HG03520 (cell line): ENCODE results near the gene AMN.
"Not testable (repeated sequence)": the region's sequence is repeated elsewhere in the genome, so short reads cannot be mapped to it uniquely, and the experiment has no call there.

Source experiments
- ATAC-seq: cut with Tn5 transposase; IDR thresholded peaks from one replicate; pipeline ENCODE4 v1.9.1; 2021; ENCODE audit warnings: mild to moderate bottlenecking, moderate library complexity; ENCODE audit not compliant: unreplicated experiment

Gene AMN

DNA sequence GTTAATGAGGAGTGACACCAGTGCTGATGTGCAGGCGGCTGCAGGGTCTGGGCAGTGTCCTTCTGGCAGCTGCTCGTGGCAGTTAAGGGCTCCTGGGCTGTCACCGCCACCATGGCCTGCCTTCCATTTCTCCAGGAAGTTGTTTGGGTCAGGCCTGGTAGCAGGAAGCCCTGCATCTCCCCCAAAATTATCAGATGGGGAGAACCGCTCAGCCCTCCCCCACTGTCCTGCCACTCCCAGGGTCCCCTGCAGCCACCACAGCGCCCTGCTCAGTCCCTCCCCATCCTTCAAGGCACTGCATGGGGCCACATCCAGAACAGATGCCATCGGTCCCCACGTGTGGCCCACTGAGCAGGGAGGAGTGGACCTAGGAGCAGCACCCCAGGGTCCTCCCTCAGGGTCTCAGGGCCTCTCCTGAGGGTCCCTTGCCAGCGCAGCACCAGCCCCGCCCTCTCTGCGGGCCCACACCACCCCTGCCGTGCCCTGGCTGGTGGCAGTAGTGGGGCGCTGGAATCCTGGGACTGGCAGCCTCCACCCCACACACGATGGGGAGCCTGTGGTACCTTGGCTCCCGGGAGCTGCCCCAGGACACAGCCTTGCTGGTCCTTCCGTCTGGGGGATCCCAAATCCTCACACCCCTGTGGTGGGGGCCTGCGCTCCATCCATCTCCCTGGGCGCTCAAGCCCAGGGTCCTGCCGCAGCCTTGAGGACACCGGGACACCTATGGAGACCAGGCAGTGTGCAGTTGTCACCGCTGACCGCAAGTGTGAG, 10.3 kb upstream of the AMN start:
- no peak for ATAC-seq

DNA sequence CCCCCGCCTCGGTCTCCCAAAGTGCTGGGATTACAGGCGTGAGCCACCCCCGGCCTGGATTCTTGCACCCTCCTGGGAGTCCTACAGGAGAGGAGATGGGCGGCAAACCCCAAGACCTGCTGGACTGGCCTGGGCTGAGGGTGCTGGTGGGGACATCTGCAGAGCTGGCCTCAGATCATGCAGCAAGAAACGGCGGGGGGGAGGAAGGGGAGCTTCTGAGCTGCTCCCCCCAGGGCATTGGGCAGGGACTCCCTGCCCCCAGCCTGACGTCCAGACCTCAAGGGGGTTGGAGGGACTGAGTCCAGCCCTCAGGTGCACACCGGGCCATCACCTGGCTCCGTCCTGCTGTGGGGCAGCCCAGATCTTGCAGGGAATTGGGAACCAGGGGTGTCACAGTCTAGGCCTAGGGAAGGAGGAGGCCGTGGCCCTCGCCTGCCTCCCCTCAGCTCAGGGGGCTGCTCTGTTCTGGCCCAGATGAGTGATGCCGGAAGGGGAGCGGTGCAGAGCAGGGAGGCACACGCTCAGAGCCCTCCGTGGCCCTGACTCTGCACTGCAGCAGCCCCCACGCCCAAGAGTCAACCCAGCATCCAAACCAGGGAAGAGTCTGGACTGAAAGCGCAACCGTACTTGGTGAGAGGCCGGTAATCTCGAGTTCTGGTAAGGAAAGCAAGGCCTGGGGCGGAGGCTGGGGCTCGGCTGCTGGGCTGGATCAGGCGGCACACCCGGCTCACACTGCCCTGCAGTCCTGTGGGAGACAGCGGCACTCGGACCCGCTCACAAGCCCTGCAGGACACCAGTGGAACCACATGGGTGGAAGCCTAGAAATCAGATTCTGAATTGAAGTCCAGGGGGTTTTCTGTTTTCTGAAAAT, 8.9 kb upstream of the AMN start:
- ATAC-seq: no peak

- no peak for ATAC-seq
These were observed 7.8 kb upstream of the AMN start for GRCh38 chr14:102914474-102915291.

DNA sequence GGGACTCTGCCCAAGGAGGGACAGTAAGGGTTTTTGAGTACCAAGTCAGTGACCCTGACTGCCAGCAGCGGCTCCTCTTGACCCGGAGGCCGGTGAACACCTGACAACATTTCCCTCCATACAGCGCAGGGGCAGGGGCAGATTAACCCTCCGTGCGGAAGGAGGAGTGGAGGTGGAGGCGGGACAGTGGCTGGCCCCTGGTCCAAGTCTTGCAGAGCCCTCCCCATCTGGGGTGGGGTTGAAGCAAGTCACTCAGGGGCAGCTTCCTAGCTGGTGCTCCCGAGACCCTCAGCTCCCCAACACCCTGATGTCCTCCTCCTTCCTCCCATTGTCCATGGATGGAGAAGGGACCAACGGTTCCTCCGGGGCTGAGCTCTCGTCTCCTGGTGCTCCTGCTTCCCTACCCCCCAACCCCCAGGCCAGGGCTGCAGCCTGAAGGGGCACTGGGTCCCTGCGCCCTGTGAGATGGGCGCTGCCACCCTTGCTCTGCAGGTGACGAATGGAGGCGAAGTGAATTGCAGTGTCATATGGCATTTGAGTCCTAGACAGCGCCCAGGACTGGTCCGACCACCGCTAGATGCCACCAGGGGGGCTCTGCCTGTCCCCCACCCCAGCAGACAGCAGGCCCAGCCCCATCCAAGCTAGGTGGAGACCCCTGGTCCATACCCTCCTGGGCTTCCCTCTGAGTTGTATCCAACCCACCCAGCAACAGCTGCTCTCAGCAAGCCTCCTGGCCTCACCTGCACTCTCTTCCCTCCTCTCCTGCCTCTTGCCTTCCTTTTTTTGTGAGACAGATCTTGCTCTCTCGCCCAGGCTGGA, 7.0 kb upstream of the AMN start:
- no peak for ATAC-seq

- ATAC-seq: no peak
These were observed 6.0 kb upstream of the AMN start for GRCh38 chr14:102916347-102917055.

DNA sequence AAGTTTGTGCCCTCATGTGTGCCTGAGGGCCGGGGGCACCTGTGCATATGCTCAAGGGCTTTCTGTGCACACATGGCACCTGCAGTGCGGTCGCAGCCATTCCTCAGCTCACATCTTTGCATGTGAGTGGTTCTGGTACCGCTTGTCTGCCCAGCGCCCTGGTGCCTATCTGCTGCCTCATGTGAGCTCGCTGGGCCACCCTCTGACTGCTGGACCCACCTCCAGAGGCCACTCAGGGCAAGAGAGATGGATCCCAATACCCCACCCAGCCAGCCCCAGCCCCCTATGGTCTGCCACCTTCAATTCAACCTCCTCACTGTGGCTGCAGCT, 5.4 kb upstream of the AMN start:
- ATAC-seq: no peak

DNA sequence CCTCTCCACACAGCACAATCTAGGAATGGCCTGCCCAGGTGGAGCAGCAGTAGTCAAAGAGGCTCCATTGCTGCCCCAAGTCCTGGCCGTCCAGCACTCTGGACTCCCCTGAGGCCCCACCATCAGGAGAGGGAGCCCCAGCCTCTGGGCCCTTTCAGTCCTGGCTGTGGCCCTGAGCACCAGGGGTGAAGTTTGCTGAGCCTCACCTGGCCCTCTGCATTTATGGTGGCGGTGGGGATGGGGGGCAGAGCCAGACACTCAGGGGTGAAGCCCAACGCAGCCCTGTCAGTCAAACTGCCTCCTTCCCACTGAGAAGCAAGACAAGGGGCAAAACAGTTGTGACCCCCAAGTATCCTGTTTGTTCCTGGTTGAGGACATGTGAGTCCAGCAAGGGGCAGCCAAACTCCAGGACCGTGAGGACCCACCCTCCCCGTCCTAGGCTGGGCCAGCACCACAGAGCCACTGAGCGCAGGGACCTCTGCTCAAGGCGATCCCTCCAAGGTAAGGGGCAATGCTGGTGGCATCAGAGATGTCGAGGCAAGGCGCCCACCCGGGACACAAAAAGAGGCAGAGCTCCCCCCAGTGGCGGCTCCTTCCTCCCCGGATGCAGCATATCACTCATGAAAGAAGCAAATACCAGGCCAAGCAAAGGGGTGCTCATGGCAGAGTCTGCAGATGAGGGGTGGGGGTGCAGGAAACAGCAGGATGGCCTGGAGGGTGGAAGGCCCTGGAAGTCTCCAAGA, 4.8 kb upstream of the AMN start:
- ATAC-seq: no peak

- ATAC-seq: no peak
These were observed 4.0 kb upstream of the AMN start for GRCh38 chr14:102918438-102918837.

- no peak for ATAC-seq
These were observed 2.0 kb upstream of the AMN start for GRCh38 chr14:102920273-102920997.

- no peak for ATAC-seq
These were observed 1.5 kb upstream of the AMN start for GRCh38 chr14:102920998-102921304.

- ATAC-seq: no peak
These were observed 900 bp downstream of the AMN start for GRCh38 chr14:102923201-102923924.

DNA sequence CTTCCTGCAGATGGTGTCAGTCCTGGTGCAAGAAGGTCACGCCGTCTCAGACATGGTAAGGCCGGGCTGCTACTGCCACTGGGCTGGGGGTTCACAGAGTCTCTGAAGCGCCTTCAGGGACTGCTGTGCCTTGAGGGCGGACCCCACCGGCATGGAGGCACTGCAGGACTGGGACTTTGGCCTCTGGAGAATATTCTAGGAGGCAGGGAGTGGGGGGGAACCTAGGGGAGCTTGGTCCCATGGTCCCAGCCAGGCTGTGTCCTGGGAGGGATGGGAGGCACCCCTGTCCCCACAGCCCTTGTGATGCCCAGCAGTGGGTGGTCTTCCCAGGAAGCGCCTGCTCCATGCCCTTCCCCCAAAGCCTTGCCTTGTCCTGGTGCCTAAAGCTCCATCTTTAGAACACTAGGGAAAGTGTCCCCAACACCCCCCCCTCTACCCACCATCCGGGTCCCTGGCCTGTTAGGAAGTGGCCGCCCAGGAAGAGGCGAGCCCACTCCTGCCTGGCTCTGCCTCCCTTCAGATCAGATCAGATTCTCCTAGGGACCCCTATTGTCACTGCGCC, 1.5 kb downstream of the AMN start:
- ATAC-seq: no peak

- ATAC-seq: no peak
These were observed 2.4 kb downstream of the AMN start for GRCh38 chr14:102924632-102925588.

GRCh38 chr14:102925646-102926045, 3.2 kb downstream of the AMN start:
- ATAC-seq: no peak

GRCh38 chr14:102926104-102926503, 3.6 kb downstream of the AMN start:
- ATAC-seq: no peak

DNA sequence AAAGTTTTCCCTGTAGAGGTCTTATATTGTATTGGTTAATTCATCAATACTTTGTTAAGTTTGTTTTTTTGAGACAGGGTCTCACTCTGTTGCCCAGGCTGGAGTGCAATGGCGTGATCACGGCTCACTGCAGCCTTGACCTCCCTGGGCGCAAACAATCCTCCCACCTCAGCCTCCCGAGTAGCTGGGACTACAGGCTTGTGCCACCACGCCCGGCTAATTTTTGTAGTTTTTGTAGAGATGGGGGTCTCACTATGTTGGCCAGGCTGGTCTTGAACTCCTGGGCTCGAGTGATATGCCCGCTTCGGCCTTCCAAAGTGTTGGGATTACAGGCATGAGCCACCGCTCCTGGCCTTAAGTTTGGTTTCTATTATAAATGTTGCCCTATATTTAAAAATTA, 4.4 kb downstream of the AMN start:
- not testable (repeated sequence) for ATAC-seq
